Activated CD8-positive, alpha-beta T cell treated with anti-CD3 and anti-CD28 coated beads, Interleukin-2, amount 10 ng/mL, durations not matched to agents 7 days and 5 days (primary cell): ENCODE measurements around the gene G6PD. TPM values are rescaled to one million over a fixed set of nuclear protein-coding genes. Genes with fewer than 3 reads are reported as not detected.
"Not testable (repeated sequence)": the region's sequence is repeated elsewhere in the genome, so short reads cannot be mapped to it uniquely, and the experiment has no call there.

Source experiments
- ATAC-seq: fragments of 150-1000 bp; cut with Tn5 transposase; one replicate; pipeline ENCODE4 v1.10.0; 2021; ENCODE audit warnings: moderate library complexity
- CTCF ChIA-PET: fragments of 350-600 bp; sonication (Branson Sonifier 250); formaldehyde crosslinking; loops from one replicate; lab custom pipeline; 2021; ENCODE audit warnings: antibody characterized with exemption; lab: Charles Lee
- POLR2A ChIA-PET: fragments of 350-600 bp; sonication (Branson Sonifier 250); formaldehyde crosslinking; loops from one replicate; lab custom pipeline; 2021; ENCODE audit warnings: antibody characterized with exemption; lab: Charles Lee
- DNase-seq: peaks from one replicate; pipeline ENCODE4 v3.0.0-alpha.2; 2020
- H3K27ac Mint-ChIP-seq: one replicate; pipeline ENCODE4 v1.8.0; 2021; ENCODE audit warnings: mild to moderate bottlenecking, mixed read lengths
- H3K27me3 Mint-ChIP-seq: one replicate; pipeline ENCODE4 v1.8.0; 2021; ENCODE audit warnings: low read depth, mixed read lengths
- H3K36me3 Mint-ChIP-seq: one replicate; pipeline ENCODE4 v1.8.0; 2021; ENCODE audit warnings: low read depth, mixed read lengths
- H3K4me1 Mint-ChIP-seq: one replicate; pipeline ENCODE4 v1.8.0; 2021; ENCODE audit warnings: low read depth, mixed read lengths
- H3K4me3 Mint-ChIP-seq: one replicate; pipeline ENCODE4 v1.8.0; 2021; ENCODE audit warnings: mild to moderate bottlenecking, mixed read lengths
- H3K9me3 Mint-ChIP-seq: one replicate; pipeline ENCODE4 v1.8.0; 2022; ENCODE audit warnings: mixed read lengths; ENCODE audit not compliant: insufficient read depth
- total RNA-seq, 2 experiments: library from RNA; stranded (reverse); gene quantifications; one replicate each; pipeline ENCODE4 v1.2.3, GENCODE V29; 2021

Gene G6PD
- total RNA-seq, 2 experiments from 2014 or later: 133 to 135 TPM

GRCh38 chrX:154508384-154508745, 38.3 kb downstream of the G6PD start:
- Mint-ChIP-seq H3K36me3 (peaks cover 25% of the 10 kb centered on the region), H3K4me1 (peaks cover 29% of the 10 kb centered on the region), H3K4me3 (no peak overlapping the region), H3K9me3 (no peaks in the 10 kb centered on the region), H3K27me3 (no peaks in the 10 kb centered on the region), H3K27ac (peak overlapping the region; percentile 63)
- ChIA-PET CTCF (no interaction called here), POLR2A (no interaction called here)
- DNase-seq (no peak), ATAC-seq (no peak)

- H3K4me3 Mint-ChIP-seq: no peak overlapping the region
- CTCF ChIA-PET: no interaction called here
- POLR2A ChIA-PET: no interaction called here
- H3K9me3 Mint-ChIP-seq: no peaks in the 10 kb centered on the region
- H3K27ac Mint-ChIP-seq: no peak overlapping the region
- DNase-seq (no peak), ATAC-seq (no peak)
- H3K36me3 Mint-ChIP-seq: peaks cover 25% of the 10 kb centered on the region
- H3K27me3 Mint-ChIP-seq: no peaks in the 10 kb centered on the region
- H3K4me1 Mint-ChIP-seq: peaks cover 29% of the 10 kb centered on the region
Measured at GRCh38 chrX:154507673-154508383, 38.8 kb downstream of the G6PD start.

GRCh38 chrX:154506483-154507332, 39.9 kb downstream of the G6PD start:
- Mint-ChIP-seq H3K4me1 (peaks cover 18% of the 10 kb centered on the region), H3K27ac (no peak overlapping the region), H3K27me3 (no peaks in the 10 kb centered on the region), H3K4me3 (no peak overlapping the region), H3K36me3 (peaks cover 23% of the 10 kb centered on the region), H3K9me3 (no peaks in the 10 kb centered on the region)
- DNase-seq: no peak
- ChIA-PET CTCF (no interaction called here), POLR2A (no interaction called here)
- ATAC-seq: no peak

GRCh38 chrX:154505734-154506133, 40.9 kb downstream of the G6PD start:
- Mint-ChIP-seq H3K36me3 (peaks cover 18% of the 10 kb centered on the region), H3K4me3 (no peak overlapping the region)
- no peak for ATAC-seq

GRCh38 chrX:154502989-154503388, 43.7 kb downstream of the G6PD start:
- no peak for DNase-seq
- H3K27me3 Mint-ChIP-seq: peaks cover 2% of the 10 kb centered on the region
- H3K4me1 Mint-ChIP-seq: no peaks in the 10 kb centered on the region
- H3K4me3 Mint-ChIP-seq: no peak overlapping the region
- CTCF ChIA-PET: no interaction called here
- peaks cover 2% of the 10 kb centered on the region for H3K36me3 Mint-ChIP-seq
- H3K9me3 Mint-ChIP-seq: no peaks in the 10 kb centered on the region
- no peak overlapping the region for H3K27ac Mint-ChIP-seq
- ATAC-seq: no peak
- POLR2A ChIA-PET: interaction anchor here (0.7 kb wide), 1 partner anchor 25 kb away, joined by 3 read pairs; no protein-coding TSS in a partner anchor

More at GRCh38 chrX:154505734-154506133, 40.9 kb downstream of the G6PD start:
- DNase-seq: no peak
- ChIA-PET CTCF (no interaction called here), POLR2A (no interaction called here)
- Mint-ChIP-seq H3K27ac (no peak overlapping the region), H3K4me1 (peaks cover 9% of the 10 kb centered on the region), H3K27me3 (peaks cover 2% of the 10 kb centered on the region), H3K9me3 (no peaks in the 10 kb centered on the region)

GRCh38 chrX:154502098-154502497, 44.5 kb downstream of the G6PD start:
- no peaks in the 10 kb centered on the region for H3K4me1 Mint-ChIP-seq
- ATAC-seq: no peak
- no peaks in the 10 kb centered on the region for H3K9me3 Mint-ChIP-seq
- DNase-seq: no peak
- H3K27me3 Mint-ChIP-seq: peaks cover 2% of the 10 kb centered on the region
- H3K36me3 Mint-ChIP-seq: peaks cover 2% of the 10 kb centered on the region
- no peak overlapping the region for H3K4me3 Mint-ChIP-seq
- H3K27ac Mint-ChIP-seq: no peak overlapping the region
- ChIA-PET CTCF (no interaction called here), POLR2A (no interaction called here)

- H3K9me3 Mint-ChIP-seq, POLR2A ChIA-PET, ATAC-seq, H3K27ac Mint-ChIP-seq, H3K4me1 Mint-ChIP-seq, H3K36me3 Mint-ChIP-seq, H3K27me3 Mint-ChIP-seq, CTCF ChIA-PET, DNase-seq, H3K4me3 Mint-ChIP-seq: not testable (repeated sequence)
Measured at GRCh38 chrX:154501423-154501822, 45.2 kb downstream of the G6PD start.

- H3K4me3 Mint-ChIP-seq, H3K36me3 Mint-ChIP-seq, H3K4me1 Mint-ChIP-seq, H3K27ac Mint-ChIP-seq, H3K9me3 Mint-ChIP-seq, H3K27me3 Mint-ChIP-seq, ATAC-seq, DNase-seq, CTCF ChIA-PET: not testable (repeated sequence)
- POLR2A ChIA-PET: interaction anchor here (1.3 kb wide), 1 partner anchor 97 kb away, joined by 3 read pairs; no protein-coding TSS in a partner anchor
Measured at GRCh38 chrX:154496591-154497137, 50.0 kb downstream of the G6PD start.

GRCh38 chrX:154495472-154495922, 51.1 kb downstream of the G6PD start:
- DNase-seq (no peak), ATAC-seq (no peak)
- Mint-ChIP-seq H3K4me1 (peaks cover 5% of the 10 kb centered on the region), H3K27me3 (no peaks in the 10 kb centered on the region), H3K36me3 (no peaks in the 10 kb centered on the region), H3K27ac (no peak overlapping the region), H3K9me3 (no peaks in the 10 kb centered on the region), H3K4me3 (no peak overlapping the region)
- POLR2A ChIA-PET: no interaction called here
- CTCF ChIA-PET: no interaction called here

GRCh38 chrX:154494715-154495114, 51.9 kb downstream of the G6PD start:
- Mint-ChIP-seq H3K4me1 (peaks cover 5% of the 10 kb centered on the region), H3K36me3 (peaks cover under 1% of the 10 kb centered on the region), H3K27ac (no peak overlapping the region), H3K27me3 (no peaks in the 10 kb centered on the region), H3K9me3 (no peaks in the 10 kb centered on the region), H3K4me3 (no peak overlapping the region)
- POLR2A ChIA-PET: no interaction called here
- ATAC-seq (no peak), DNase-seq (no peak)
- CTCF ChIA-PET: no interaction called here

GRCh38 chrX:154490414-154491083, 56.1 kb downstream of the G6PD start, which contains the start of gene SLC10A3:
Gene SLC10A3, minus strand, starts transcription at chrX:154490629. Its CDS starts 1,689 bp downstream, at chrX:154488940.
- POLR2A ChIA-PET: interaction anchor here (0.7 to 1.6 kb wide), 6 partner anchors 9 to 91 kb away, joined by 3 to 6 read pairs (median 3); partner anchors contain the start of genes FAM3A and PLXNA3
- ATAC-seq (peak; percentile 92), DNase-seq (peak; percentile 92)
- H3K4me3 Mint-ChIP-seq: peak within 1 kb of the TSS; percentile 85
- H3K9me3 Mint-ChIP-seq: no peaks in the 10 kb centered on the region
- peaks cover 13% of the 10 kb centered on the region for H3K36me3 Mint-ChIP-seq
- peak within 1 kb of the TSS; percentile 96 for H3K27ac Mint-ChIP-seq
- H3K27me3 Mint-ChIP-seq: no peaks in the 10 kb centered on the region
- peaks cover 24% of the 10 kb centered on the region for H3K4me1 Mint-ChIP-seq
- CTCF ChIA-PET: interaction anchor here (1.2 to 2.2 kb wide), 7 partner anchors 9 to 93 kb away, joined by 3 to 6 read pairs (median 5); partner anchors contain the start of gene RPL10
